ELF-1 (cell line): ENCODE measurements around the gene TSHZ2.
A peak's percentile ranks its signal among the peaks of the same experiment; 100 is the strongest.
"Not testable (repeated sequence)": the region's sequence is repeated elsewhere in the genome, so short reads cannot be mapped to it uniquely, and the experiment has no call there.

ENCODE experiments used
- DNase-seq: peaks from one replicate; pipeline ENCODE4 v3.0.0-alpha.2; 2016; ENCODE audit warnings: low read depth, low spot score

TSHZ2 gene

DNA sequence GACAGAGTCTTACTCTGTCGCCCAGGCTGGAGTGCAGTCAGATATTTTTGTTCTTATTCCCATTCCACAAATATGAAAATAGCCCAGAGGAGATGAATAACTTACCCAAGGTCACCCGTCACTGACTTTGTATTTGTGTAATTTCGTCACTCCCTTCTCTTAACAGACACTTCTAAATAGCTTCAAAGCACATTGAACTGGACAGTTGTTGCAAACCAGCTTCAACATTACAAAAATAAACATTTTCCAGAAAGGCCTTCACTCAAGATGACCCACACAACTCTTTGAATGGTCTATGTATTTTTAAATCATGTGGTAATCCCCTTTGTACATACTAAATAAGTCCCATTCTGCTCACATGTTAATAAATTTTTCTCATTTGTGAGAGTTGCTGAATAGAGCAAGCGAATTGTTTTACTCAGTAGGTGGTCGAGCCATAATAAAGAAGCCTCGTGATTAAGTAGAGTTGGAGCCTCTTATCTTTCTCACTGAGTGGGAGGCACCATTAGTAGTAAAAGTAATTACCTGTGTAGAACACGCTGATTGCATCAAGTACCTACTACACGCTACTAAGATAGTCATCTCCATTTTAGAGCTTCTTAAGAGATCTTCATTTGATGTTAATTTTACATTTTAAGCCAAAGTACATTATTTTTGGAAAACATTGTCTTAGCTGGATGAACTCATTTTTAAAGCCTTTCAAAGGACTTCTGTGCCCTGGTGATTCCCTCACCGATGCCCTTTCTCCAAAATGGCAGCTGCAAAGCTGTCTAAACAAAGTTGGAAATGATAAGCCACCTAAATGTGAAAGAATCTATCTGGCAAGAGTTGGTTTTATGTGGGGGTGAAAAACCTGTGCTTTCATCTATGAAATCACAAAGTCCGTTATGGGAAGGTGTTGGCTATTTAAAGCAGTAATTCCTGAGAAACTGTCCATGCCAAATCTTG lies 110.0 kb downstream of the TSHZ2 start:
- DNase-seq: no peak

DNA sequence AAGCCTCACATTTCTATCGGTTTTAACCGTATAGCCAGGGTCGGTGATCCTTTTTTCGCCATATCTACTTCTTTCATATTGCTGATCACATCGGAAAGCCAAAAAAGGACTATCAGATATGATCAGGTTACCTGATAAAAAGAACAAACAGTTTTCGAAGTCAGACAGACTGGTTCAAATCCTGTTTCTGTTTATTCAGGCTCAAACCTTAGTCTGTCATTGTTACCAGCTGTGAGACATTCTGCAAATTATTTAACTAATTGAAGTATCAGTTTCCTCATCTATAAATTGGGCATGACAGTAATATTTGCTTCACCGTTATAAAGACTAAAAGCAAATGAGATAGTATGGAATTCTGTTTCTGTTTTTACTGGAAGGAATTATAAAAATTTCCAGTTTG lies 111.3 kb downstream of the TSHZ2 start:
- DNase-seq: no peak

DNA sequence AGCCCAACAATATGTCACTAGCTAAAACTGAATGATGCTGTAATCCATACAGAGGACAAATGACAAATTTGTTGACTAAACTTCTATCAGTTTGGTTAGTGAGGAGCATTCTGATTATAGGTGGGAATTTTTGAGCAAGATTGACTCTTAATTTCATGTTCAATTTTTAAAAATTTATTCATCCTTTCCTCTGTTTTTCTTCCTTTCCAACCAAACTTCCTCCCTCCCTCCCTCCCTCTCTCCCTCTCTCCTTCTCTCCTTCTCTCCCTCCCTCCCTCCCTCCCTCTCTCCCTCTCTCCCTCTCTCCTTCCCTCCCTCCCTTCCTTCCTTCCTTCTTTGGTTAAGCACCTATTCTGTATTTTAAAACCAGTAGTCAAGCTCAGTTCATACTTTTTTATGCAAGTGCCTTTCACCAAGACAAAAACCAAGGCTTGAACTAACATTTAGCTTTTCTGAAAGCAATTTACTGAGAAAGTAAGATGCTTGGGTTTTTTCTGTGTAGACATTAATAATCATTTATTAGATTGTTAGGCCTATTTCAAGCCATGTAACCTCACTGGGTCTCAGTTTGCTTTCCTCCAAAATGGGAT lies 112.3 kb downstream of the TSHZ2 start:
- no peak for DNase-seq

DNA sequence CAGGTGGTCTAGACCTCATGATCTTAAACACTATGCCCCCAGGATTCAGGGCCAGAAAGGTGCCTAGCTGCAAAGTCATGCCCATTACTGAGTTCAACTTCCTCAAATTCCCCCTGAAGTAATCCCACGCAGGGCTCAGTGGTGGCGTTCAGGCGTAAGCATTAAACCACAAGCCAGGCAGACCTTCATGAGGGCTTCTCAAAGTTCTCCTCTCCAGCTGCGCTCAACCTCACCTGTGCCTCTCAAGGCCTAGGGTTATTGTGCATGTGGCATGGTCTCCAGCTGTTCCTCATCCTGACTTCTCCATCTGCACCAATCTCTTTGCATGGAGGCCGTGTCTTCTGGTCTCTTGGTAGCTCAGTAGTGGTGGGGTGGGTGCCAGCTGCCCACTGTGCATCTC lies 113.6 kb downstream of the TSHZ2 start:
- DNase-seq: no peak

DNA sequence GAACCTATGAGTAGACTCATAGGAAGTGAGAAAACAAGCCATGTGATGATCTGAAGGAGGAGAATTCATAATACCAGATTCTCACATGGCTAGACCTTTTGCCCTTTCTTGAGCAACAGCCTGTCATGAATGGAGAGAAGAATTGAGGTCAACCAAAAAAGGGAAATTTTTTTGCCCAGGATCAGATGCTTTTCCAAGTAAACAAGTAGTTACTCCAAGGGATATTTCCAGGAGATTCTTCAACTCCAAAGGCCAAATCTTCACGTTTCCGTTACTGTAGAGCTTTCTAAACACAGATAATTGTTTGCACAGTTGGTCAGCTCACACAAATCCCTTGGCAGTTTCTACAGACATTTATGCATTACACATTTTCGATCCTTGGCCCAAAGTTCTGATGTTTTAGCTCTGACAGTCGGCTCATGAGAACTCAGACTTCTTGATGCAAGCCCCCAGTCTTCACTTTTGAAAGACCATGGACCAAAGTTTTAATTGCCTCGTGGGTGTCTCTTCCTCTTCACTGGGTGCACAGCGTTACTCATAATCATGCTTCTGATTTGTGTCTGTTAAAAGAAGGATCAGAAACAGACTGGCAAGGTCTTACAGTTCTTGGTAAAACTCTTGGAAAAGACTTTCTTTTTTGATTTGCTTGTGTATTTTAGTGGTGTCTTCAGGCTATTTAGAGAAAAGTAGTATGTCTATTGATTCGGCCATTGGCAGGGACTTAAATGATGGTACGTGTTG lies 115.0 kb downstream of the TSHZ2 start:
- no peak for DNase-seq

DNA sequence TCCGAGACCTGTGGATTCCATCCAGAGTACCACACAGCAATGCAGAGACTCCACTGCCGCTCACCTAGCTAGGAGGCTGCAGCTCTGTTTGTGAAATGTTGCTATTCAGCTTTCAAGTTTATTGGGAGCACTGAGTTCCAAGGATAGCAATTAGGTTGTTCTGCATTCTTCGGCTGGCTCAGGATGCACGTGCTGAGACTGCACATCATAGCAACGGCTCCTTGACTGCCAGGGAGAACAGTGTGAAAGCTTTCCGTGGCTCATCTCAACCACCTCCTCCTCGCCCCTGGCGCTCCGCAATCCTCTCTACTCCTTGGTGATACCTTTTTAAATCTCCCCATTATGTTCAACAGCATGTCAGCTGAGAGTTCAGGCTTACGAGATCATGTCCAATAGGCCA lies 116.6 kb downstream of the TSHZ2 start:
- DNase-seq: no peak

DNA sequence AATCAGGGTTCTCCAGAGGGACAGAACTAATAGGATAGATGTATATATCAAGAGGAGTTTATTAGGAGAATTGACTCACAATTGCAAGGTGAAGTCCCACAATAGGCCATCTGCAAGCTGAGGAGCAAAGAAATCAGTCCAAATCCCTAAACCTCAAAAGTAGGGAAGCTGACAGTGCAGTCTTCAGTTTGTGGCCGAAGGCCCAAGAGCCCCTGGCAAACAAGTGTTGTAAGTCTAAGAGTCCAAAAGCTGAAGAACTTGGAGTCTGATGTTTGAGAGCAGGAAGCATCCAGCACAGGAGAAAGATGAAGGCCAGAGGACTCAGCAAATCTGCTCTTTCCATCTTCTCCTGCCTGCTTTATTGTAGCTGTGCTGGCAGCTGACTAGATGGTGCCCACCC lies 117.7 kb downstream of the TSHZ2 start:
- DNase-seq: not testable (repeated sequence)

DNA sequence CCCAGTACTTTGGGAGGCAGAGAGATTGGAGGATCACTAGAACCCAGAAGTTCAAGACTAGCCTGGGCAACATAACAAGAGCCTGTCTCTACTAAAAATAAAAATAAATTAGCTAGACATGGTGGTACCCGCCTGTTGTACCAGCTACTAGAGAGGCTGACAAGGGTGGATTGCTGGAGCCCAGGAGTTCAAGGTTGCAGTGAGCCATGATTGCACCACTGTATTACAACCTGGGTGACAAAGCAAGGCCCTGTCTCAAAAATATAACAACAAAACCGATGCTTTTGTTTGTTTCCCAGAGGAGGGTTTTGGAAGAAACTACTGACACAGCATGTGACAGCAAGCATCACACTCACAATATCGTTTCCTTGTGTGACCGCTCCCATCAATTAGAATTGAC lies 119.6 kb downstream of the TSHZ2 start:
- DNase-seq: no peak

DNA sequence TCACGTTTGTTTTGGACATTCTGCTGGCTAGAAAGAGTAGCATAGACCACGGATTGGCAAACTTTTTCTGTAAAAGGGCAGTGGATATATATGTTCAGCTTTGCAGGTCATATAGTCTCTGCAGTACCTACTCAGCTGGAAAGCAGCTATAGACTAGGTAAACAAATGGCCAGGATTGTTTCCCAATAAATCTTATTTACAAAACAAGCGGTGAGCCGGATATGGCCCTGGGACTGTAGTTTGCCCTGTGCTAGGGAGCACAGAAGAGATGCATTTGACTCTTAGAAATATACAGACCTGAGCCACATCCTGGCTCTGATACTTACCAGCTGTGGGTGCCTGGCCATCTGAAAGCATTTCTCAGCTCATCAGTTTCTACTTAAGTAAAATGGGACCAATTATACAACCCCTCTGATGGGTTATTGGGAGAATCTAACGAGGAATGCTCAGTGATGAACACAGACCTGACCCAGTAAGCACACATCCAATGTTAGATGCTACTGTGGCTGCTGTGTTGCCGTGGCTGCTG lies 120.7 kb downstream of the TSHZ2 start:
- DNase-seq: no peak

DNA sequence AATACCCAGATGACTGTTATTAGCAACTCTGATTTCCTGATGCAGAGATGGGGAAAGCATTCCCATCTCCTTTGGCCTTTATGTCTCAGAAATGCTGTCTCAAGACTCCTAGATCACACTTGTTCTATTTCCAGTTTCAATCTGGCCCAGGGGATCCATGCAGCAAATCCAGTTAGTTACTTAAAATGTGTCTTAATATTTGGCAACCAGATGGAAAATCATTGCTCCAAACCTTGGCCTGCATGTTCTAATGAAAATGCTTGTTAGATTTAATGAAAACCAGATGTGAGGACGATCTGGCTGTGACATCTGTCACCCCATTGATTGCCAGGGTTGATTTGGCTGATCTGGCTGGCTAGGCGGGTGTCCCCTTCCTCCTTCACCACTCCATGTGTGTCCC lies 125.2 kb downstream of the TSHZ2 start:
- no peak for DNase-seq

DNA sequence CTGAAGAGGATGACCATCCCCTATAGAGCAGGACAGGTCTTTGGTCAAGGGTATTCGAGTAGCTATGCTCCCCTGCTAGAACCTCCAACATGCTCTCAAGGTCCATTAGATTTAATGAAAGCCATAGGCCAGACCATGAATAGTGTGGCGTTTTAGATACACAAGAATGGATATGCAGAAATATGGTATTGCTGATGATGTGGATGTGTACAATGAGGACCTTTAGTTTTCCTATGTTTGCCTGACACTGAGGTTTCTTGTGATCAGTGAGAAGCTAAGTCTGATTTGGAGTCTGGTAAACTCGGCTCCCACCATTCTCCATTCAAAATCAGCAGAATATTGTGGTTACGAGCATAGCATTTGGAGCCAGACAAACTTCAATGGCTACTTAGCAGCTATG lies 125.6 kb downstream of the TSHZ2 start:
- DNase-seq: no peak

DNA sequence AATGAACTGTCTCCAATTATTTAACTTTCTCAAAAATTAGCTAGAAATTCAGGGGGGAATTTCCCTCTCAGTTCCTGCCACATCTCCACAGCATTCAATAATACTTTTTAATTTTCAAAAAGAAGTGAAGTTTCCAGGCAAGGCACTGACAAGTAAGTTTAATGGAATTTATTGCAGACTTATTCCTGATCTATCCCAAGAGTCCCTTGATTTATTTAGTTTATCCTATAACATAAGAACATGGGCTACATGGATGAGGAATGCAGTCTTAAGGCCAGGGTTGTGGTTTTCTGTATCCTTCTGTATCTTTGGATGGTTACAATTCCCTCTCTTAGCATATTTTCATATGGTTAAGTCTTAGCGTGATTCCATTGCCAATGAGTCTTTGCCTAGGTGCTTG lies 126.5 kb downstream of the TSHZ2 start:
- DNase-seq: no peak

DNA sequence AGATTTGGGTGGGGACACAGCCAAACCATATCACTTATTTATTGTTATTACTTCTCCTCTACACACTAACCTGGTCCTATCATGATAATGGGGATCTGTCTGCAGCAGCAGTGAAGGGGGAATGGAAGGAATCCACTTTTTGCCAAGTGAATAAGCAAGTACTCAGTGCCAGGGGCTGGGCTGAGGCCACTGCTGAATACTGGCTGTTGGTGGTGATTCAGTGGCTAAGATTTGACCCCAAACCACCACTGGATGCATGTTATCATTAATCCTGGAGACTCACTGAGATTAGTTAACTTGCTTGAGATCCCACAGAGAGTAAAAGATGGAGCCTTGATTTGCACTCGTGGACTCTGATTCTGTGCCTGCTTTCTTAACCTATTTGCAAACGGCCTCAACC lies 127.7 kb downstream of the TSHZ2 start:
- no peak for DNase-seq

DNA sequence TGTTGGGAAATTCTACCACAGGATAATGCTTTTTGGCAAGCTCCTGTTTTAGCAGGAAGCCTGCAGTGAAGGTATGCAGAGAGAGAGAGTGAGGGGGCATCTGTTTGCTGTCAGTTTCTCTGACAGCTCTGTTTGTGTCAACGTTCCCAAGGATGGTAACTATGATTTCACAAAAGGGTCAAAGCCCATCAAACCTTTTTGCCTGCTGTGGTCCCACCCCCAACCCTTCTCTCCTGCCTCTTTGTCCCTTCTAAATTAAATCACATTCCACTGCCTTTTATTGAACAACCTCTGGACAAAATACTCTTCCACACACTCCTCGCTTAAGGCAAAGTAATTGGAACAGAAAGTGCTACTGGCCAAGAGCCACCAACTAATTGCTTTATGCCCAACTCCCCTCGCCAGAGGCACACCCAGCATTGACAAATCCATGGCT lies 128.3 kb downstream of the TSHZ2 start:
- peak; percentile 32 for DNase-seq

DNA sequence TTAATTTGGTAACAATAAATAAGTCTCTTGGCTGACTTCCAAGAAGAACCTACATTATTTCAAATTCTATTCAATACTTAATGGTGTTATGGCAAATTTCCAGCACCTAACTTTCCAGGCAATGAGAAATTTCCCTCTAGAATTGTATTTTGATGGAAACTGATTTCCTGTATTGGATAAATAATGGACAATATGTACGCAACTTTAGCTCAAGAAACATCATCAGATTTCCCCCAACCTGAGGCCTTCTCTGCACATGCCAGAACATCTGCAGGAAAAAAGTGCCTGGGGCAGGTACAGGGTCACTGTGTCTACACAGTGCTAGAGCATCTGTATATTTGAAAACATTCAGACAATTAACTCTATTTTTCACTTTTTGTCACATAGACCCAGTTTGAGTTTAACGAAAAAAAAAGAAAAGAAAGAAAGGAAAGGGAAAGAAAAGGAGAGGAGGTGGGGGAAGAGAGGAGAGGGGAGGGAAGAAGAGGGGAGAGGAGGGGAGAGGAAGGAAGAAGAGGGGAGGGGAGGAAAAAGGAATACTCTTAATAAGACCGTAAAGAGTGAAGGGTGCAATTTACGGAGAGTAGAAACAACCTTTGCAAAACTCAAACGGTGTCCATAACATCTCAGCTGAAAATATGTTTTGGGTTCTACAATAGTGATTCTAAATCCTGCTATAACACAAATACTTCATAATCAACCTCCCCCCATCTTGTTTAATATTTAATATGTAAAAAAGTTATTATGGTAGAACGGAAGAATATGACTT lies 130.0 kb downstream of the TSHZ2 start:
- no peak for DNase-seq

DNA sequence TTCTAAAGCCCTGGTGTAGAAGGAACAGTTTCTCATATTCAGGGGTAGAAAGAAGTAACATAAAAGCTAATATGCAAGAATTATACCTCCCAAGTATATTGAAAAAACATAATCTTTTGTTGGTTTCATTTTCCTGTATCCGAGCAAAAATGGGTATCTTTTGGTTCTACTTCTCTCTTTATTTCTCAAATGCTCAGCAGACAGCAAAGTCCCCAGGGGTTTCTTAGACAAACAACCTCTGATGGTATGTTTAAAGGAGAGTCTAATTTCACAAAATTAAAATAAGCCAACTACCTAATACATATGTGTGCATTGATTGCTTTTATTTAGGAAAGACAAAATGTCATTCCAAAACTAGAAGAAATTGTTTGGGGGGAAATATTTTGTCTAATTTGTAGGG lies 131.0 kb downstream of the TSHZ2 start:
- no peak for DNase-seq

DNA sequence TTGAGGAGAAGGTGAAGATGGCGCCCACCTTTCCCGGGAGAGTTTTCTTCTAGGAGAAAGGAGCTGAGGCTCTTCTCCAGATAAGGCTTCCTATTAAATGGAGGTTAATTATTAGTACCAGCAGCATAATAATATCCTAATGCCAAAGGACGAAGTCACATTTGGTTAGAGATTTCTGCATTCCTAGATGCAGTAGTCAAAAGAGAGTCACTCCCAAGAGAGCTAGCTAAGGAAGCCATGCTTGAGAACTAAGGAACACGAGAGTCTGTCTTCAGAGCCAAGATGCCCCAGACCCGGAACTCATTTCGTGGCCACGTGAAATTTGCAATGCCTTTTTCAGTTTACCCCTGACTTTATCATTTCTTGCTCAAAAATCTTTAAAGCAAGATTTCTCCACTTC lies 132.7 kb downstream of the TSHZ2 start:
- no peak for DNase-seq

DNA sequence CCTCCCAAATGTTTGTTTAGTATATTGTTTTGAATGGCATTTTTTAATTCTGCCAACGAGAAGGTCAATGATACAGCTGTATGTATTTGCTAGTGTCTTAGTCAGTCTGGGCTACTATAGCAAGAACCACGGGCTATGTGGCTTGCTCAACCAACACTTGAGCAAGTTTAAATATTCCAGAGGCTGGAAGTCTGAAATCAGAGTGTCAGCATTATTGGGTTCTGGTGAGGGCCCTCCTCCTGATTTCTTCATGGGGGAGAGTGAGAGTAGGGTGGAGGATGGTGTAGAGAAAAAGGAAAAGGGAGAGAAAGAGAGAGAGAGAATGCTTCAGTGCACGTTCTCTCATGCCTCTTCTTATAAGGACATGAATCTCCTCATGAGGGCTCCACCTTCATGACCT lies 144.6 kb downstream of the TSHZ2 start:
- DNase-seq: no peak

DNA sequence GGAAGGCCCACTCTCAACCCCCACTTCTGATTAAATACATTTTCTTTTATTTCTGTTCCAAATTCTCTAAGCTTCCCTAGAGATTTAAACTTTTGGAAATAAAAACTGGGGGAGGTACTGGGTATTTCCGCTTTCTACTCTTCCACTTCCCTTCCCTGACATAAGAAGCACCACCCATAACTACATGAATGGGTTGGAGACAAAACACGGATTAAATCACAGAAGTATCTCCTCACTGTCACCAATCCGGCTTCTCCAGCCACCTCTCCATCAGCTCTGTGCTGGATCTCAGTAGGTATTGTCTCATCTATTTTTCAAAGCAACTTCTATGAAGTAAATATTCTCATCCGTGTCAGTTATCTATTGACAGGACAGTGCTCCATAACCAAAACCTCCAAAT lies 150.7 kb downstream of the TSHZ2 start:
- DNase-seq: no peak

DNA sequence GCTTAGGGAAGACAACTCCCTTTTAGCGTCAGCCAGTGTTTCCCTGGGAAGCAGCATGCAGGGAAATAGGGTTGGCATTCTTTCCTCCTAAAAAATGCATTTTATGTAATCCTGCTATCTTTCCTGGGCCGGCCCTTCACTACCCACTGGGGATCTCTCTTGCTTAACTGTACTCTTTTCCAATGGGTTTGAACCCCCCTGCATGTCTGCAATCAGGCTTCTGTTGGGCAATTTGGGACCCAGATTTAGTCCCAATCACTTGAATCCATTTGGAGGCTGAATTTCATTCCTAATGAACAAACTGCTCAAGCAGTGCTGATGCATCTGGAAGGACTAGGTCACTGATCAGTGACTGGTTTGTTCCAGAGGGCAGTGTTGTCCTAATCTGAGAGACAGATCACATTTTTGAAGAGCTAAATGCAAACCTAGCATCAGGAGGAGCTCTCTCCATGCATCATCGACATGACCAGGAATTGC lies 152.0 kb downstream of the TSHZ2 start:
- no peak for DNase-seq

DNA sequence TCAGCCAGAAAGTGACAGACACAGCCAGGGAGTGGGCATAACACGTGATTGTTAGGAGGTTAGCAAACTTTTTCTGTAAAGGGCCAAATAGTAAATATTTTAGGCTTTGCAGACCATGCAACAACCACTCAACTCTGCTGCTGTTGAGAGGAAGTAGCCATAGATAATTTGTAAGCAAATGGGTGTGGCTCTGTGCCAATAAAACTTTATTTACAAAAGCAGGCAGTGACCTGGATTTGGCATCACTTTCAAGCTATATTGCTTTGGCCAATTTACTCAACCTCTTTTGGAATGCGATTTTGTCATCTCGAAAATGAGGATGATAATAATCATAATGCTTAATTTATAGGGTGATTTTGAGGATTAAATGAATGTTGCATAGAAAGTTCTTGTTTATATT lies 152.6 kb downstream of the TSHZ2 start:
- no peak for DNase-seq
